HS-27A (cell line): ENCODE results near the gene ACTA2.

Experiments
- DNase-seq: peaks from one replicate; pipeline ENCODE4 v3.0.0-alpha.2; 2012; ENCODE audit warnings: low read depth, missing footprints

ACTA2 gene

GRCh38 chr10:88920198-88920597 is 32.4 kb downstream of the ACTA2 start:
- DNase-seq: no peak

- no peak for DNase-seq
These were observed 33.5 kb downstream of the ACTA2 start for GRCh38 chr10:88919041-88919440.

GRCh38 chr10:88918191-88918905 is 34.2 kb downstream of the ACTA2 start:
- DNase-seq: no peak

- no peak for DNase-seq
These were observed 35.6 kb downstream of the ACTA2 start for GRCh38 chr10:88916986-88917385.

GRCh38 chr10:88916231-88916630 is 36.3 kb downstream of the ACTA2 start:
- no peak for DNase-seq

GRCh38 chr10:88915781-88916180 is 36.8 kb downstream of the ACTA2 start:
- DNase-seq: no peak

GRCh38 chr10:88913788-88914187 is 38.8 kb downstream of the ACTA2 start:
- DNase-seq: no peak

- DNase-seq: no peak
These were observed 39.4 kb downstream of the ACTA2 start for GRCh38 chr10:88913127-88913526.

GRCh38 chr10:88911851-88912250 is 40.7 kb downstream of the ACTA2 start:
- no peak for DNase-seq

- DNase-seq: no peak
These were observed 41.5 kb downstream of the ACTA2 start for GRCh38 chr10:88911116-88911515.

- DNase-seq: no peak
These were observed 44.4 kb downstream of the ACTA2 start for GRCh38 chr10:88908194-88908593.

- DNase-seq: no peak
These were observed 45.7 kb downstream of the ACTA2 start for GRCh38 chr10:88906921-88907320.

- no peak for DNase-seq
These were observed 48.9 kb downstream of the ACTA2 start for GRCh38 chr10:88903715-88904114.

GRCh38 chr10:88901984-88902789 is 50.4 kb downstream of the ACTA2 start:
- no peak for DNase-seq

GRCh38 chr10:88901206-88901983 is 51.2 kb downstream of the ACTA2 start:
- DNase-seq: no peak

GRCh38 chr10:88899886-88900285 is 52.7 kb downstream of the ACTA2 start:
- DNase-seq: no peak

- DNase-seq: no peak
These were observed 53.8 kb downstream of the ACTA2 start for GRCh38 chr10:88898727-88899126.

GRCh38 chr10:88896994-88897853 is 55.3 kb downstream of the ACTA2 start:
- no peak for DNase-seq

- DNase-seq: no peak
These were observed 56.1 kb downstream of the ACTA2 start for GRCh38 chr10:88896372-88896993.

GRCh38 chr10:88895250-88895649 is 57.3 kb downstream of the ACTA2 start:
- no peak for DNase-seq

- no peak for DNase-seq
These were observed 59.0 kb downstream of the ACTA2 start for GRCh38 chr10:88893611-88894010.
